HCT116 (cell line): ENCODE measurements around the gene ZFR2. TPM values are rescaled to one million over a fixed set of nuclear protein-coding genes. Genes with fewer than 3 reads are reported as not detected.

Experiments
- ATAC-seq: fragments of 200-7000 bp; cut with Tn5 transposase; 2 replicates; pipeline ENCODE4 v1.9.1; 2020; ENCODE audit warnings: mild to moderate bottlenecking, moderate library complexity
- BruUV-seq: library from RNA; stranded (reverse); fragments of 400-500 nt; replicated peaks from 2 replicates; lab custom pipeline; 2021; lab: Mats Ljungman, UMichigan
- CTCF ChIA-PET: fragments of 300-600 bp; sonication (Branson Sonifier 250); formaldehyde crosslinking; loops from one replicate; lab custom pipeline; 2021; ENCODE audit warnings: antibody characterized with exemption; lab: Charles Lee
- POLR2A ChIA-PET: fragments of 300-600, 350-600 bp; sonication (Branson Sonifier 250); formaldehyde crosslinking; loops from one replicate; lab custom pipeline; 2021; ENCODE audit warnings: antibody characterized with exemption; lab: Charles Lee
- RAD21 ChIA-PET, 2 experiments: fragments of 300-600 bp; sonication (Branson Sonifier 250); formaldehyde crosslinking; loops; one replicate each; lab custom pipeline; 2023; ENCODE audit warnings: low total read pairs in 2 of 2; ENCODE audit not compliant: uncharacterized antibody in 2 of 2, unreplicated experiment in 2 of 2, low non-redundant PET in 1 of 2; lab: Charles Lee
- DNase-seq: peaks from one replicate; pipeline ENCODE4 v3.0.0-alpha.2; 2010; ENCODE audit warnings: low read depth, low spot score
- H2AFZ ChIP-seq: fragments of 200-600 bp; shearing (Covaris generic), sonication (generic); 2 replicates; pipeline ENCODE4 v1.6.1; 2017; ENCODE audit warnings: low read depth, mixed run types, mixed read lengths, antibody characterized with exemption, low read length; ENCODE audit not compliant: poor library complexity, severe bottlenecking
- H3K27ac ChIP-seq: 2 replicates; pipeline ENCODE4 v1.5.1; 2012; ENCODE audit warnings: low read depth, low read length
- H3K27me3 ChIP-seq: fragments of 200-600 bp; sonication (generic); 2 replicates; pipeline ENCODE4 v1.6.1; 2016; ENCODE audit warnings: mixed run types, low read length, mixed read lengths; ENCODE audit not compliant: insufficient read depth
- H3K36me3 ChIP-seq, 2 experiments: fragments of 200-500 bp in 1 of 2; fragments of 200-600 bp in 1 of 2; sonication (Bioruptor generic) in 1 of 2; sonication (generic) in 1 of 2; 2 replicates each; pipeline versions ENCODE4 v1.5.1 to v1.6.1; 2014 to 2016; ENCODE audit warnings: low read length in 2 of 2, inconsistent platforms in 1 of 2, mixed read lengths in 1 of 2, mixed run types in 1 of 2; ENCODE audit not compliant: insufficient read depth in 2 of 2, control insufficient read depth in 1 of 2
- H3K4me1 ChIP-seq, 2 experiments: fragments of 200-600 bp in 1 of 2; sonication (generic) in 1 of 2; 2 replicates each; pipeline versions ENCODE4 v1.5.1 to v1.6.1; 2012 to 2017; ENCODE audit warnings: low read length in 2 of 2, inconsistent platforms in 1 of 2, mild to moderate bottlenecking in 1 of 2, mixed read lengths in 1 of 2, mixed run types in 1 of 2, moderate library complexity in 1 of 2; ENCODE audit not compliant: insufficient read depth in 2 of 2, control insufficient read depth in 1 of 2
- H3K4me2 ChIP-seq: fragments of 200-600 bp; sonication (generic); 2 replicates; pipeline ENCODE4 v1.6.1; 2017; ENCODE audit warnings: mixed run types, low read length, mixed read lengths
- H3K4me3 ChIP-seq, 2 experiments: fragments of 200-600 bp in 1 of 2; sonication (generic) in 1 of 2; replicated peaks in 1 of 2; 2 replicates each; pipeline ENCODE4 v1.5.1; 2011 to 2016; ENCODE audit warnings: low read length in 2 of 2, control low read depth in 1 of 2, low read depth in 1 of 2, mild to moderate bottlenecking in 1 of 2, mixed read lengths in 1 of 2, mixed run types in 1 of 2
- H3K79me2 ChIP-seq: fragments of 200-600 bp; sonication (generic); 2 replicates; pipeline ENCODE4 v1.6.1; 2017; ENCODE audit warnings: mild to moderate bottlenecking, mixed run types, low read length, moderate library complexity, mixed read lengths; ENCODE audit not compliant: insufficient read depth
- H3K9ac ChIP-seq: fragments of 200-600 bp; sonication (generic); 2 replicates; pipeline ENCODE4 v1.6.1; 2016; ENCODE audit warnings: low read length, mixed read lengths
- H3K9me2 ChIP-seq: fragments of 200-600 bp; sonication (generic), shearing (Covaris generic); 2 replicates; pipeline ENCODE4 v1.6.1; 2017; ENCODE audit warnings: mixed run types, mild to moderate bottlenecking, moderate library complexity; ENCODE audit not compliant: insufficient read depth
- H3K9me3 ChIP-seq, 2 experiments: fragments of 200-500 bp in 1 of 2; fragments of 200-600 bp in 1 of 2; sonication (Bioruptor generic) in 1 of 2; sonication (generic) in 1 of 2; 2 replicates each; pipeline ENCODE4 v1.6.1; 2014 to 2017; ENCODE audit warnings: low read length in 2 of 2, mixed read lengths in 2 of 2, inconsistent platforms in 1 of 2, low read depth in 1 of 2, mild to moderate bottlenecking in 1 of 2, mixed run types in 1 of 2, moderate library complexity in 1 of 2; ENCODE audit not compliant: control insufficient read depth in 1 of 2, insufficient read depth in 1 of 2
- H4K20me1 ChIP-seq: fragments of 200-600 bp; sonication (generic), shearing (Covaris generic); 2 replicates; pipeline ENCODE4 v1.6.1; 2017; ENCODE audit warnings: mixed run types, mild to moderate bottlenecking, moderate library complexity; ENCODE audit not compliant: insufficient read depth
- CBX3 ChIP-seq: IDR thresholded peaks from 2 replicates; pipeline ENCODE4 v1.6.1; 2012; ENCODE audit warnings: low read depth
- CEBPB ChIP-seq: IDR thresholded peaks from 2 replicates; pipeline ENCODE4 v1.6.1; 2012; ENCODE audit warnings: low read depth
- EGR1 ChIP-seq: IDR thresholded peaks from 2 replicates; pipeline ENCODE4 v1.6.1; 2012; ENCODE audit warnings: low read depth
- ELF1 ChIP-seq: IDR thresholded peaks from 2 replicates; pipeline ENCODE4 v1.6.1; 2012; ENCODE audit warnings: low read depth, borderline replicate concordance
- EZH2 ChIP-seq: fragments of 200-600 bp; sonication (generic); IDR thresholded peaks from 2 replicates; pipeline ENCODE4 v1.6.1; 2017; ENCODE audit warnings: antibody characterized with exemption, mixed run types
- EZH2phosphoT487 ChIP-seq: fragments of 200-600 bp; IDR thresholded peaks from 2 replicates; pipeline ENCODE4 v1.6.1; 2018; ENCODE audit warnings: antibody characterized with exemption, borderline replicate concordance
- FOSL1 ChIP-seq: IDR thresholded peaks from 2 replicates; pipeline ENCODE4 v1.6.1; 2012; ENCODE audit warnings: low read depth
- JUND ChIP-seq: IDR thresholded peaks from 2 replicates; pipeline ENCODE4 v1.6.1; 2012
- POLR2A ChIP-seq: IDR thresholded peaks from 2 replicates; pipeline ENCODE4 v1.7.0; 2011; ENCODE audit warnings: borderline replicate concordance; ENCODE audit not compliant: insufficient read depth, insufficient read length; ENCODE audit errors: extremely low read depth
- POLR2AphosphoS5 ChIP-seq: IDR thresholded peaks from 2 replicates; pipeline ENCODE4 v1.6.1; 2011; ENCODE audit warnings: mild to moderate bottlenecking, low read depth, low read length, moderate library complexity
- RAD21 ChIP-seq: IDR thresholded peaks from 2 replicates; pipeline ENCODE4 v1.6.1; 2012; ENCODE audit warnings: low read depth, mild to moderate bottlenecking
- SIN3A ChIP-seq: IDR thresholded peaks from 2 replicates; pipeline ENCODE4 v1.6.1; 2012; ENCODE audit warnings: low read depth
- SP1 ChIP-seq: IDR thresholded peaks from 2 replicates; pipeline ENCODE4 v1.6.1; 2012; ENCODE audit warnings: low read depth
- YY1 ChIP-seq: IDR thresholded peaks from 2 replicates; pipeline ENCODE4 v1.6.1; 2011; ENCODE audit warnings: low read length, low read depth, moderate library complexity, mild to moderate bottlenecking; ENCODE audit not compliant: insufficient replicate concordance; ENCODE audit errors: extremely low read depth
- ZFX ChIP-seq: fragments of 450-650 bp; IDR thresholded peaks from 2 replicates; pipeline ENCODE4 v1.6.1; 2017
- intact Hi-C: fragments of 100-400 bp; cut with micrococcal nuclease; formaldehyde crosslinking; loops from 2 replicates; pipeline ENCODE4 v1.10.0; 2022
- total RNA-seq: library from RNA; stranded (reverse); gene quantifications from one replicate; pipeline ENCODE4 v1.2.1, GENCODE V29; 2021; ENCODE audit not compliant: unreplicated experiment
- TF ChIP-seq, protein P1 (sequence below): IDR thresholded peaks from 2 replicates; pipeline ENCODE4 v1.6.1; 2012; ENCODE audit warnings: low read depth
- TF ChIP-seq, protein P2 (sequence below): IDR thresholded peaks from 2 replicates; pipeline ENCODE4 v1.6.1; 2011; ENCODE audit warnings: mild to moderate bottlenecking, low read length, moderate library complexity; ENCODE audit not compliant: insufficient replicate concordance; ENCODE audit errors: extremely low read depth
- TF ChIP-seq, protein P3 (sequence below): IDR thresholded peaks from 2 replicates; pipeline ENCODE4 v1.6.1; 2012
- TF ChIP-seq, protein P4 (sequence below): IDR thresholded peaks from 2 replicates; pipeline ENCODE4 v1.6.1; 2012
- TF ChIP-seq, protein P5 (sequence below), 3 experiments: fragments of 200-600 bp in 1 of 3; sonication (generic) in 1 of 3; IDR thresholded peaks in 2 of 3; conservative IDR thresholded peaks in 1 of 3; 2 replicates each; pipeline ENCODE4 v1.5.1; 2012 to 2017; ENCODE audit warnings: low read depth in 2 of 3, low read length in 2 of 3, antibody characterized with exemption in 1 of 3, borderline replicate concordance in 1 of 3, control low read depth in 1 of 3, mild to moderate bottlenecking in 1 of 3, mixed read lengths in 1 of 3, mixed run types in 1 of 3, moderate library complexity in 1 of 3; ENCODE audit not compliant: insufficient read depth in 1 of 3

Gene ZFR2
- total RNA-seq, 1 experiment from 2014 or later: 0.34 TPM

DNA sequence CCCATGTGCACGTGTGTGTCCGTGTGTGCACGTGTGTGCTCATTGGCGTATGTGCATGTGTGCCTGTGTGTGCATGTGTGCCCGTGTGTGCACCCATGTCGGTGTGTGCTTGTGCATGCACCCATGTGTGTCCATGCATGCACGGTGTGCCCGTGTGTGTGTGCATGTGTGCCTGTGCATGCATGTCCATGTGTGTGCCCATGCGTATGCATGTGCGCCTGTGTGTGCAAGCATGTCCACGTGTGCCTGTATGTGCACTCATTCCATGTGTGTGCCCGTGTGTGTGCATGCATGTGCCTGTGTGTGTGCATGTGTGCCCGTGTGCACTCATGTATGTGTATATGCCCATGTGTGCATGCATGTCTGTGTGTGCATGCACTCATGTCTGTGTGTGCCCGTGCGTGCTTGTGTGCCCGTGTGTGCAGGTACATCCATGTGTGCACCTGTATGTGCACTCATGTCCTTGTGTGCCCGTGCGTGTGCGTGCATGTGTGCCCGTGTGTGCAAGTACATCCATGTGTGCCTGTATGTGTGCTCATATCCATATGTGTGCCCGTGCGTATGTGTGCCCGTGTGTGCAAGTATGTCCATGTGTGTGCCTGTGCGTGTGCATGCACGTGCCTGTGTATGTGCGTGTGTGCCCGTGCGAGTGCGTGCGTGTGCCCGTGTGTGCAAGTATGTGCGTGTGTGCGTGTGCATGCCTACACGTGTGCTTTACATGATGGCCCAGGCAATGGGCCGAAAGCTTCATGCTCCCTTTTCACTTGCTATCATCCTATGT lies 61.1 kb downstream of the ZFR2 start:
- no peak for ATAC-seq
- no peak overlapping the region for H2AFZ ChIP-seq

More for the DNA sequence above, 61.1 kb downstream of the ZFR2 start:
- Histone ChIP-seq H3K9me2 (no peaks in the 10 kb centered on the region), H3K79me2 (no peaks in the 10 kb centered on the region), H3K9me3 (peaks cover 0 to 5% of the 10 kb centered on the region in 2 experiments; a peak in 2 of 4 replicates), H3K27me3 (no peaks in the 10 kb centered on the region), H3K9ac (no peak overlapping the region), H3K27ac (no peak overlapping the region), H3K4me2 (no peak overlapping the region), H3K4me1 (no peaks in the 10 kb centered on the region), H4K20me1 (no peaks in the 10 kb centered on the region)
- ChIA-PET RAD21 (no interaction called here), POLR2A (no interaction called here)
- no peak for DNase-seq
- intact Hi-C loops: no loop called here
- TF ChIP-seq CBX3: no peak
- TF ChIP-seq RAD21: no peak
- TF ChIP-seq, protein P1, sequence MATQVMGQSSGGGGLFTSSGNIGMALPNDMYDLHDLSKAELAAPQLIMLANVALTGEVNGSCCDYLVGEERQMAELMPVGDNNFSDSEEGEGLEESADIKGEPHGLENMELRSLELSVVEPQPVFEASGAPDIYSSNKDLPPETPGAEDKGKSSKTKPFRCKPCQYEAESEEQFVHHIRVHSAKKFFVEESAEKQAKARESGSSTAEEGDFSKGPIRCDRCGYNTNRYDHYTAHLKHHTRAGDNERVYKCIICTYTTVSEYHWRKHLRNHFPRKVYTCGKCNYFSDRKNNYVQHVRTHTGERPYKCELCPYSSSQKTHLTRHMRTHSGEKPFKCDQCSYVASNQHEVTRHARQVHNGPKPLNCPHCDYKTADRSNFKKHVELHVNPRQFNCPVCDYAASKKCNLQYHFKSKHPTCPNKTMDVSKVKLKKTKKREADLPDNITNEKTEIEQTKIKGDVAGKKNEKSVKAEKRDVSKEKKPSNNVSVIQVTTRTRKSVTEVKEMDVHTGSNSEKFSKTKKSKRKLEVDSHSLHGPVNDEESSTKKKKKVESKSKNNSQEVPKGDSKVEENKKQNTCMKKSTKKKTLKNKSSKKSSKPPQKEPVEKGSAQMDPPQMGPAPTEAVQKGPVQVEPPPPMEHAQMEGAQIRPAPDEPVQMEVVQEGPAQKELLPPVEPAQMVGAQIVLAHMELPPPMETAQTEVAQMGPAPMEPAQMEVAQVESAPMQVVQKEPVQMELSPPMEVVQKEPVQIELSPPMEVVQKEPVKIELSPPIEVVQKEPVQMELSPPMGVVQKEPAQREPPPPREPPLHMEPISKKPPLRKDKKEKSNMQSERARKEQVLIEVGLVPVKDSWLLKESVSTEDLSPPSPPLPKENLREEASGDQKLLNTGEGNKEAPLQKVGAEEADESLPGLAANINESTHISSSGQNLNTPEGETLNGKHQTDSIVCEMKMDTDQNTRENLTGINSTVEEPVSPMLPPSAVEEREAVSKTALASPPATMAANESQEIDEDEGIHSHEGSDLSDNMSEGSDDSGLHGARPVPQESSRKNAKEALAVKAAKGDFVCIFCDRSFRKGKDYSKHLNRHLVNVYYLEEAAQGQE: no peak
- TF ChIP-seq SIN3A: no peak
- TF ChIP-seq ZFX: no peak
- TF ChIP-seq EZH2phosphoT487: no peak
- no peak for TF ChIP-seq ELF1
- no peak for TF ChIP-seq JUND
- TF ChIP-seq FOSL1: no peak
- TF ChIP-seq POLR2AphosphoS5: no peak
- TF ChIP-seq YY1: no peak
- TF ChIP-seq POLR2A: no peak
- TF ChIP-seq SP1: no peak
- TF ChIP-seq, protein P2, sequence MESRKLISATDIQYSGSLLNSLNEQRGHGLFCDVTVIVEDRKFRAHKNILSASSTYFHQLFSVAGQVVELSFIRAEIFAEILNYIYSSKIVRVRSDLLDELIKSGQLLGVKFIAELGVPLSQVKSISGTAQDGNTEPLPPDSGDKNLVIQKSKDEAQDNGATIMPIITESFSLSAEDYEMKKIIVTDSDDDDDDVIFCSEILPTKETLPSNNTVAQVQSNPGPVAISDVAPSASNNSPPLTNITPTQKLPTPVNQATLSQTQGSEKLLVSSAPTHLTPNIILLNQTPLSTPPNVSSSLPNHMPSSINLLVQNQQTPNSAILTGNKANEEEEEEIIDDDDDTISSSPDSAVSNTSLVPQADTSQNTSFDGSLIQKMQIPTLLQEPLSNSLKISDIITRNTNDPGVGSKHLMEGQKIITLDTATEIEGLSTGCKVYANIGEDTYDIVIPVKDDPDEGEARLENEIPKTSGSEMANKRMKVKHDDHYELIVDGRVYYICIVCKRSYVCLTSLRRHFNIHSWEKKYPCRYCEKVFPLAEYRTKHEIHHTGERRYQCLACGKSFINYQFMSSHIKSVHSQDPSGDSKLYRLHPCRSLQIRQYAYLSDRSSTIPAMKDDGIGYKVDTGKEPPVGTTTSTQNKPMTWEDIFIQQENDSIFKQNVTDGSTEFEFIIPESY: no peak
- TF ChIP-seq, protein P3, sequence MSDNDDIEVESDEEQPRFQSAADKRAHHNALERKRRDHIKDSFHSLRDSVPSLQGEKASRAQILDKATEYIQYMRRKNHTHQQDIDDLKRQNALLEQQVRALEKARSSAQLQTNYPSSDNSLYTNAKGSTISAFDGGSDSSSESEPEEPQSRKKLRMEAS: no peak
- TF ChIP-seq, protein P4, sequence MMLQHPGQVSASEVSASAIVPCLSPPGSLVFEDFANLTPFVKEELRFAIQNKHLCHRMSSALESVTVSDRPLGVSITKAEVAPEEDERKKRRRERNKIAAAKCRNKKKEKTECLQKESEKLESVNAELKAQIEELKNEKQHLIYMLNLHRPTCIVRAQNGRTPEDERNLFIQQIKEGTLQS: no peak
- no peak for TF ChIP-seq CEBPB
- TF ChIP-seq, protein P5, sequence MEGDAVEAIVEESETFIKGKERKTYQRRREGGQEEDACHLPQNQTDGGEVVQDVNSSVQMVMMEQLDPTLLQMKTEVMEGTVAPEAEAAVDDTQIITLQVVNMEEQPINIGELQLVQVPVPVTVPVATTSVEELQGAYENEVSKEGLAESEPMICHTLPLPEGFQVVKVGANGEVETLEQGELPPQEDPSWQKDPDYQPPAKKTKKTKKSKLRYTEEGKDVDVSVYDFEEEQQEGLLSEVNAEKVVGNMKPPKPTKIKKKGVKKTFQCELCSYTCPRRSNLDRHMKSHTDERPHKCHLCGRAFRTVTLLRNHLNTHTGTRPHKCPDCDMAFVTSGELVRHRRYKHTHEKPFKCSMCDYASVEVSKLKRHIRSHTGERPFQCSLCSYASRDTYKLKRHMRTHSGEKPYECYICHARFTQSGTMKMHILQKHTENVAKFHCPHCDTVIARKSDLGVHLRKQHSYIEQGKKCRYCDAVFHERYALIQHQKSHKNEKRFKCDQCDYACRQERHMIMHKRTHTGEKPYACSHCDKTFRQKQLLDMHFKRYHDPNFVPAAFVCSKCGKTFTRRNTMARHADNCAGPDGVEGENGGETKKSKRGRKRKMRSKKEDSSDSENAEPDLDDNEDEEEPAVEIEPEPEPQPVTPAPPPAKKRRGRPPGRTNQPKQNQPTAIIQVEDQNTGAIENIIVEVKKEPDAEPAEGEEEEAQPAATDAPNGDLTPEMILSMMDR (IDR thresholded peaks at IDR 0.05 in 2 of 3, conservative IDR thresholded peaks at IDR 0.05 in 1 of 3; ENCODE audit: borderline replicate concordance in 1 of 3, insufficient read depth in 1 of 3, low read depth in 2 of 3, low read length in 2 of 3): no peak
- no peak for TF ChIP-seq EZH2
- no peak for TF ChIP-seq EGR1
- TF ChIP-seq, all 23 proteins: peak for 0
- no peaks in the 10 kb centered on the region for H3K36me3 ChIP-seq
- BruUV-seq: no TSS peak
- CTCF ChIA-PET: no interaction called here
- no peak overlapping the region for H3K4me3 ChIP-seq
